ENCODE measurements around the gene MNAT1. TPM values are rescaled to one million over a fixed set of nuclear protein-coding genes. Genes with fewer than 3 reads are reported as not detected.

MNAT1 gene
- polyA plus RNA-seq, 5 donors = 34.7 to 44.6 (median 39.9) TPM

Other genes starting within 250 kb of the MNAT1 start
- 1 to 10 TPM; 1.4 to 3.4 (median 2.2) TPM for gene C14orf39, start 248.7 kb upstream of the MNAT1 start, polyA plus RNA-seq (ENCODE audit: insufficient read depth in 1 of 5, insufficient read length in 5 of 5, low replicate concordance in 1 of 5)
- not detected for gene SIX6, start 225.6 kb upstream of the MNAT1 start, polyA plus RNA-seq (ENCODE audit: insufficient read depth in 1 of 5, insufficient read length in 5 of 5, low replicate concordance in 1 of 5)
- 1 to 10 TPM in 2 of 5 donors, under 1 TPM in 3; 0.81 to 4.2 (median 0.99) TPM for gene SIX1, start 85.3 kb upstream of the MNAT1 start, polyA plus RNA-seq (ENCODE audit: insufficient read depth in 1 of 5, insufficient read length in 5 of 5, low replicate concordance in 1 of 5)
- 1 to 10 TPM; 4.7 to 6.8 (median 5.8) TPM for gene SIX4, start 10.4 kb upstream of the MNAT1 start, polyA plus RNA-seq (ENCODE audit: insufficient read depth in 1 of 5, insufficient read length in 5 of 5, low replicate concordance in 1 of 5)
- gene TRMT5, start 246.3 kb downstream of the MNAT1 start, polyA plus RNA-seq (ENCODE audit: insufficient read depth in 1 of 5, insufficient read length in 5 of 5, low replicate concordance in 1 of 5) = 10 to 100 TPM; 16.3 to 30.1 (median 22.5) TPM
- gene SLC38A6, start 246.5 kb downstream of the MNAT1 start, polyA plus RNA-seq (ENCODE audit: insufficient read depth in 1 of 5, insufficient read length in 5 of 5, low replicate concordance in 1 of 5) = 10 to 100 TPM; 18.2 to 37.6 (median 29.4) TPM